Activated CD4-positive, alpha-beta memory T cell treated with anti-CD3 and anti-CD28 coated beads, Interleukin-2, amount 10 ng/mL, durations not matched to agents 7 days and 5 days (primary cell): ENCODE data around the gene RSPH9. TPM values are rescaled to one million over a fixed set of nuclear protein-coding genes. Genes with fewer than 3 reads are reported as not detected.
"Not testable (repeated sequence)": the region's sequence is repeated elsewhere in the genome, so short reads cannot be mapped to it uniquely, and the experiment has no call there.

ENCODE experiments used
- CTCF ChIA-PET: fragments of 350-600 bp; sonication (Branson Sonifier 250); formaldehyde crosslinking; loops from one replicate; lab custom pipeline; 2021; ENCODE audit warnings: antibody characterized with exemption, inconsistent platforms; lab: Charles Lee
- POLR2A ChIA-PET: fragments of 350-600 bp; sonication (Branson Sonifier 250); formaldehyde crosslinking; loops from one replicate; lab custom pipeline; 2021; ENCODE audit warnings: antibody characterized with exemption; lab: Charles Lee
- DNase-seq: peaks from one replicate; pipeline ENCODE4 v3.0.0-alpha.2; 2020
- H3K27ac Mint-ChIP-seq: one replicate; pipeline ENCODE4 v1.8.0; 2021; ENCODE audit warnings: mild to moderate bottlenecking, mixed read lengths
- H3K27me3 Mint-ChIP-seq: one replicate; pipeline ENCODE4 v1.8.0; 2021; ENCODE audit warnings: mixed read lengths
- H3K36me3 Mint-ChIP-seq: one replicate; pipeline ENCODE4 v1.8.0; 2021; ENCODE audit warnings: low read depth, mixed read lengths
- H3K4me1 Mint-ChIP-seq: one replicate; pipeline ENCODE4 v1.8.0; 2021; ENCODE audit warnings: mixed read lengths
- H3K4me3 Mint-ChIP-seq: one replicate; pipeline ENCODE4 v1.8.0; 2021; ENCODE audit warnings: mild to moderate bottlenecking, mixed read lengths
- H3K9me3 Mint-ChIP-seq: one replicate; pipeline ENCODE4 v1.8.0; 2021; ENCODE audit warnings: mixed read lengths
- total RNA-seq, 2 experiments: library from RNA; stranded (reverse); gene quantifications; one replicate each; pipeline ENCODE4 v1.2.3, GENCODE V29; 2021

The RSPH9 gene
- total RNA-seq, 2 experiments from 2014 or later = not detected

DNA sequence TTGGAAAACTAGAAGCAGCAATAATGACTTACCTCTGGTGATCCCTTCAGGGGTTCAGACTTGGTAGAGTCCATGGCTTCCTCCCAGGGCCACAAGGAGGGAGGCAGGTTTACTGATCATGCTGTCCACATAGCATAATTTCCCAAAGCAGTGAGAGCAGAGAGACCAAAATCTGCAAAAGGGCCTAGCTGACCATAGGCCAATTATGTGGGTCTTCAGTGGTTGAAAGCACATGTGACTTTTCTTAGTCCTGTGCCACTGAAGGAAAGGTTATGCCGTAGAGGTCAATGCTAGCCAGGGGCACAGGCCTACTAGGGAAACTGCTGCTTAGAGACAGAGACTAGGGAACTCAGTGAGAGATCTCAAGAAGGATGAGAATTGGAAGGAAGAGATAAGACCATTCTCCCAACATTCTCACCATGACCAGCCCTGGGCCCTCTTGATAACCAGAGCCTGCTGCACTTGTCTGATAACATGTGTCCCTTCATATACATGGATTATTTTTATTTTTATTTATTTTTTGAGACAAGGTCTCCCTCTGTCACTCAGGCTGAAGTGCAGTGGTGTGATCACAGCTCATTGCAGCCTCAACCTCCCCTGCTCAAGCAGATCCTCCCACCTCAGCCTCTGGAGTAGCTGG, 13.7 kb upstream of the RSPH9 start:
- peak overlapping the region; percentile 34 for H3K4me3 Mint-ChIP-seq
- H3K4me1 Mint-ChIP-seq = peaks cover 54% of the 10 kb centered on the region
- H3K9me3 Mint-ChIP-seq = no peaks in the 10 kb centered on the region
- ChIA-PET CTCF (no interaction called here), POLR2A (interaction anchor here (2.1 to 2.5 kb wide), 2 partner anchors 9 to 12 kb away, joined by 10 to 30 read pairs; no protein-coding TSS in a partner anchor)
- peaks cover 34% of the 10 kb centered on the region for H3K36me3 Mint-ChIP-seq
- no peak for DNase-seq
- peak overlapping the region; percentile 91 for H3K27ac Mint-ChIP-seq
- no peaks in the 10 kb centered on the region for H3K27me3 Mint-ChIP-seq

- H3K27ac Mint-ChIP-seq, DNase-seq, H3K27me3 Mint-ChIP-seq, H3K4me3 Mint-ChIP-seq, H3K9me3 Mint-ChIP-seq, POLR2A ChIA-PET: not testable (repeated sequence)
- CTCF ChIA-PET = interaction anchor here (0.6 to 1.2 kb wide), 2 partner anchors 28 to 126 kb away, joined by 3 to 5 read pairs; no protein-coding TSS in a partner anchor
- peaks cover 51% of the 10 kb centered on the region for H3K4me1 Mint-ChIP-seq
- peaks cover 30% of the 10 kb centered on the region for H3K36me3 Mint-ChIP-seq
Observed at GRCh38 chr6:43633002-43633401, 11.8 kb upstream of the RSPH9 start.

GRCh38 chr6:43634702-43635303, 10.0 kb upstream of the RSPH9 start:
- peaks cover 56% of the 10 kb centered on the region for H3K4me1 Mint-ChIP-seq
- H3K36me3 Mint-ChIP-seq = peaks cover 41% of the 10 kb centered on the region
- no peaks in the 10 kb centered on the region for H3K27me3 Mint-ChIP-seq
- H3K4me3 Mint-ChIP-seq = peak overlapping the region; percentile 94
- H3K27ac Mint-ChIP-seq = peak overlapping the region; percentile 87
- CTCF ChIA-PET = no interaction called here
- no peak for DNase-seq
- no peaks in the 10 kb centered on the region for H3K9me3 Mint-ChIP-seq
- POLR2A ChIA-PET = interaction anchor here (1.0 to 2.6 kb wide), 7 partner anchors 8 to 59 kb away, joined by 3 to 13 read pairs (median 10); partner anchors contain the start of genes MRPS18A, POLH and XPO5

- CTCF ChIA-PET = interaction anchor here (0.8 to 2.6 kb wide), 3 partner anchors 31 to 621 kb away, joined by 3 to 11 read pairs (median 3); partner anchors contain the start of gene SLC35B2
- Mint-ChIP-seq H3K4me3 (peak within 1 kb of the TSS; percentile 94), H3K4me1 (peaks cover 57% of the 10 kb centered on the region), H3K27ac (peak within 1 kb of the TSS; percentile 87), H3K27me3 (no peaks in the 10 kb centered on the region), H3K9me3 (no peaks in the 10 kb centered on the region), H3K36me3 (peaks cover 49% of the 10 kb centered on the region)
- DNase-seq = peak; percentile 92
- POLR2A ChIA-PET = interaction anchor here (0.6 to 2.6 kb wide), 16 partner anchors 9 to 208 kb away, joined by 3 to 13 read pairs (median 4); partner anchors contain the start of genes ABCC10, MRPS18A, POLH and XPO5
Observed at GRCh38 chr6:43635387-43636307, 9.2 kb upstream of the RSPH9 start, which contains the start of gene MAD2L1BP. MAD2L1BP (plus strand) TSS chr6:43635840; CDS start chr6:43635876, 36 bp downstream.

GRCh38 chr6:43636308-43636659, 8.6 kb upstream of the RSPH9 start:
- Mint-ChIP-seq H3K4me3 (peak overlapping the region; percentile 94), H3K36me3 (peaks cover 55% of the 10 kb centered on the region), H3K27ac (peak overlapping the region; percentile 87), H3K27me3 (no peaks in the 10 kb centered on the region), H3K9me3 (no peaks in the 10 kb centered on the region), H3K4me1 (peaks cover 53% of the 10 kb centered on the region)
- DNase-seq = peak; percentile 37
- ChIA-PET CTCF (interaction anchor here (0.8 to 2.6 kb wide), 3 partner anchors 30 to 621 kb away, joined by 3 to 11 read pairs (median 3); partner anchors contain the start of gene SLC35B2), POLR2A (interaction anchor here (0.6 to 2.6 kb wide), 15 partner anchors 9 to 289 kb away, joined by 3 to 13 read pairs (median 4); partner anchors contain the start of genes ABCC10, MRPS18A, POLH and XPO5)

DNA sequence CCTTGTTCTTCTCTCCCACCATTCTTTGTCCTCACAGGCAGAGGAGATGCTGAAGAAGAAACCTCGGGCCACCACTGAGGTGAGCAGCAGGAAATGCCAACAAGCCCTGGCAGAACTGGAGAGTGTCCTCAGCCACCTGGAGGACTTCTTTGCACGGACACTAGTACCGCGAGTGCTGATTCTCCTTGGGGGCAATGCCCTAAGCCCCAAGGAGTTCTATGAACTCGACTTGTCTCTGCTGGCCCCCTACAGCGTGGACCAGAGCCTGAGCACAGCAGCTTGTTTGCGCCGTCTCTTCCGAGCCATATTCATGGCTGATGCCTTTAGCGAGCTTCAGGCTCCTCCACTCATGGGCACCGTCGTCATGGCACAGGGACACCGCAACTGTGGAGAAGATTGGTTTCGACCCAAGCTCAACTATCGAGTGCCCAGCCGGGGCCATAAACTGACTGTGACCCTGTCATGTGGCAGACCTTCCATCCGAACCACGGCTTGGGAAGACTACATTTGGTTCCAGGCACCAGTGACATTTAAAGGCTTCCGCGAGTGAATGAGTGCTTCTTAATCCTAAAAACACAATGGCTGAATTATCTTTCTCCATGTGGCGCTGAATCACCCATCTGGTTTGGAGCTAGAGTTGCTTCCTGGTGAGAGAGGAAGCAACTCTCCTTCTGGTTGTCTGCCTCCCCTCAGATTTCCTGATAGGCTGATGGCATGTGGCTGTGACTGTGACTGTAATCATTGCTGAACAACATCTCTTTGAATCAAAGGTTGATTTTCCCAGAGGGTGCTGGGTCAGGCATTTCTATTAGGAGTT, 4.6 kb upstream of the RSPH9 start:
- no peak overlapping the region for H3K27ac Mint-ChIP-seq
- CTCF ChIA-PET = no interaction called here
- no peaks in the 10 kb centered on the region for H3K9me3 Mint-ChIP-seq
- DNase-seq = no peak
- H3K36me3 Mint-ChIP-seq = peaks cover 64% of the 10 kb centered on the region
- H3K4me1 Mint-ChIP-seq = peaks cover 49% of the 10 kb centered on the region
- POLR2A ChIA-PET = interaction anchor here (2.6 kb wide), 1 partner anchor 10 kb away, joined by 10 read pairs; the partner anchor contains the start of gene GTPBP2
- no peaks in the 10 kb centered on the region for H3K27me3 Mint-ChIP-seq
- no peak overlapping the region for H3K4me3 Mint-ChIP-seq

DNA sequence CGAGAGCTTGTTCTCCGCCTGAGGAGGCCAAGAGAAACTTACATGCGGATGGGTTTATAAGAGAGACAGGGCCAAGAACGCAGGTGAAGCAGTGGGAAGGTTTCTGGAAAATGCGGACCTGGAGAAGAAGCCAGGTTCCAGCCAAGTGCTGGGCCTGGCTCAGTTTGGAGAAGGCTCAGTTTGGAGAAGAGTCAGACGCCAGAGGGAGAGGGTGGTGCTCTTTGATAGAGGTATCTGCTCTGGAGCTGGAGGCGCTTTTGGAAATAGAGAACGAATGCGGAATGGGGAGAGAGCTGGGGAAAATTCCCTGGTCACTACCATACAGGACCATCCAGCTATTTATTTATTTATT, 753 bp downstream of the RSPH9 start:
- DNase-seq = no peak
- H3K4me3 Mint-ChIP-seq = peak overlapping the region; percentile 67
- no peaks in the 10 kb centered on the region for H3K9me3 Mint-ChIP-seq
- ChIA-PET CTCF (interaction anchor here (1.0 to 1.5 kb wide), 2 partner anchors 22 to 24 kb away, joined by 4 to 6 read pairs; no protein-coding TSS in a partner anchor), POLR2A (interaction anchor here (0.8 to 3.0 kb wide), 6 partner anchors 9 to 630 kb away, joined by 3 to 12 read pairs (median 4); partner anchors contain the start of genes GTPBP2 and MAD2L1BP)
- no peak overlapping the region for H3K27ac Mint-ChIP-seq
- peaks cover 2% of the 10 kb centered on the region for H3K27me3 Mint-ChIP-seq
- H3K4me1 Mint-ChIP-seq = peaks cover 12% of the 10 kb centered on the region
- H3K36me3 Mint-ChIP-seq = peaks cover 18% of the 10 kb centered on the region

DNA sequence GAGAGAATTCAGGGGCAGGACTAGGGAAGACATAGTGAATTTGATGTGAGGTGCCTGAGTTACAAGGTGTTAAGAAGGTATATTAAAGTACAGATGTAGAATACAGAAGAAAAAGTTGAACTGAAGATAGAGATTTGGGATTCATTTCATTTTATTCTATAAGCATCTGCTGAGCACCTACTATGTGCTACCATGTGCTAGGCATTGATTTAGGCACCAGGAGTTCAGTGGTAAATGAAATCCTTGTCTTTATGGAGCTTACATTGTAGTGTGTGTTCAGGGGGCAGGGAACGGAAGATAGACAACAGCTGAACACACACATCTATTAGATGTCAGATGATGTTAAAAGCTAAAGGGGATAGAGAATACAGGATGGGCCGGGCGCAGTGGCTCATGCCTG, 2.8 kb downstream of the RSPH9 start:
- Mint-ChIP-seq H3K4me3 (no peak overlapping the region), H3K36me3 (peaks cover 5% of the 10 kb centered on the region), H3K9me3 (no peaks in the 10 kb centered on the region), H3K27ac (no peak overlapping the region), H3K27me3 (peaks cover 2% of the 10 kb centered on the region), H3K4me1 (peaks cover 9% of the 10 kb centered on the region)
- ChIA-PET POLR2A (interaction anchor here (2.1 kb wide), 1 partner anchor 18 kb away, joined by 7 read pairs; the partner anchor contains the start of gene GTPBP2), CTCF (interaction anchor here (1.7 kb wide), 1 partner anchor 122 kb away, joined by 3 read pairs; the partner anchor contains the start of gene VEGFA)
- DNase-seq = no peak

DNA sequence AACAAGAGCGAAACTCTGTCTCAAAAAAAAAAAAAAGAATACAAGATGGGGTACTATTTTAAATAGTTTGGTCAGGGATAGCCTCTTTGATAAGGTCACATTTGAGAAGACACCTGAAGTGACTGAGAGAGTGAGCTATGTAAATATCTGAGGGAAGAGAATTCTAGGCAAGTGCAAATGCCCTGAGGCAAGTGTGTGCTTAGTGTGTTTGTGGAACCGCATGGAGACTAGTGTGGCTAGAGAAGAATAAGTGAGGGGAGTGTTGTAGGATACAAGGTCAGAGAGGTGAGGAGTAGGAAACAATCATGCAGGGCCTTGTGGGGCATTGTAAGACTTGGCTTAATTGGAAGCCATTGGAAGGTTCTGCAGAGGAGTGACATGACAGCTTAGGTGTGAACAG, 3.4 kb downstream of the RSPH9 start:
- ChIA-PET POLR2A (interaction anchor here (2.1 kb wide), 1 partner anchor 18 kb away, joined by 7 read pairs; the partner anchor contains the start of gene GTPBP2), CTCF (interaction anchor here (1.7 kb wide), 1 partner anchor 122 kb away, joined by 3 read pairs; the partner anchor contains the start of gene VEGFA)
- H3K9me3 Mint-ChIP-seq = no peaks in the 10 kb centered on the region
- peaks cover 2% of the 10 kb centered on the region for H3K27me3 Mint-ChIP-seq
- H3K4me1 Mint-ChIP-seq = peaks cover 9% of the 10 kb centered on the region
- H3K4me3 Mint-ChIP-seq = no peak overlapping the region
- no peak overlapping the region for H3K27ac Mint-ChIP-seq
- no peaks in the 10 kb centered on the region for H3K36me3 Mint-ChIP-seq
- no peak for DNase-seq

DNA sequence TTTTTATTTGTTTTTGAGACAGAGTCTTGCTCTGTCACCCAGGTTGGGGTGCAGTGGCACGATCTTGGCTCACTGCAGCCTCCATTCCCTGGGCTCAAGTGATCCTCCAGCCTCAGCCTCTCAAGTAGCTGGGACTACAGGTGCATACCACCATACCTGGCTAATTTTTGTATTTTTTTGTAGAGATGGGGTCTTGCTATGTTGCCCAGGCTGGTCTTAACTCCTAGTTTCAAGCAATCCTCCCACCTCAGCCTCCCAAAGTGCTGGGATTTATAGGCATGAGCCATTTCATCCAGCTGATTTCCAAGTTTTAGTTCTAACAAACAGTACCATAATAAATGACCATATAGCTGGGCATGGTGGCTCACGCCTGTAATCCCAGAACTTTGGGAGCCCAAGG, 8.0 kb downstream of the RSPH9 start:
- CTCF ChIA-PET, DNase-seq, H3K4me3 Mint-ChIP-seq, H3K27me3 Mint-ChIP-seq, POLR2A ChIA-PET, H3K4me1 Mint-ChIP-seq, H3K9me3 Mint-ChIP-seq, H3K36me3 Mint-ChIP-seq, H3K27ac Mint-ChIP-seq: not testable (repeated sequence)

DNA sequence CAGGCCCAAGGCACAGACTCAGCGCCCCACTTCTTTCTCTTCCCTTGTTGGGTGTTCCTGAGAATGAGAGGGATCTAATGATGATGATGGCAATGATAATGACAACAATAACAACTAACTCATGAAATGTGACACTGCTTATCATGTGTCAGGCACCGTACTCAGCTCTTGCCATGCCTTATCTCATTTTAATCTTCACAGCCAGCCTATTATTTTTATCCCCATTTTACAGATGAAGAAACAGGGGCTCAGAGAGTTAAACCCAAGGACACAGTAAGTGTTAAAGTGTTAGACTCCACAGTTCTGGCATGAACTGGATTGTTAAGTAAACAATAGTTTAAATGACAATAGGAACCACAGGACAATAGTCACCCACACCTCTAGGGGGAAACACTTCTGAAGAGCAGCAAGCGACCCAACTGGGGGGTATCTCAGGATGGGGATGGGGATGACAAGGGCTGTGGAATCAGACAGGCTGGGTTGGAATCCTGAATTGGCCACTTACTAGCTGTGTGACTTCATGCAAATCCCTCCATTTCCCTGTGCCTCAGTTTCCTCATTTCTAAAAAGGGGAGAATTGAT, 12.5 kb downstream of the RSPH9 start:
- DNase-seq = no peak
- ChIA-PET POLR2A (interaction anchor here (1.6 to 1.7 kb wide), 2 partner anchors 14 to 28 kb away, joined by 3 to 4 read pairs; partner anchors contain the start of gene GTPBP2), CTCF (no interaction called here)
- Mint-ChIP-seq H3K4me1 (peaks cover 7% of the 10 kb centered on the region), H3K4me3 (no peak overlapping the region), H3K27ac (no peak overlapping the region), H3K27me3 (peaks cover 9% of the 10 kb centered on the region), H3K9me3 (peaks cover 4% of the 10 kb centered on the region), H3K36me3 (no peaks in the 10 kb centered on the region)
